HEK293 (cell line): Measurements from ENCODE around the gene GAL3ST3.
"Not testable (repeated sequence)": the region's sequence is repeated elsewhere in the genome, so short reads cannot be mapped to it uniquely, and the experiment has no call there.

Experiments
- CTCF ChIA-PET: fragments of 350-600 bp; formaldehyde crosslinking; extraction: SDS; loops from one replicate; lab custom pipeline; 2021; ENCODE audit warnings: antibody characterized with exemption; lab: Yijun Ruan, JAX
- POLR2A ChIA-PET: fragments of 300-600 bp; formaldehyde crosslinking; extraction: SDS; loops from one replicate; lab custom pipeline; 2020; ENCODE audit warnings: antibody characterized with exemption, inconsistent platforms; lab: Yijun Ruan, JAX
- H3K27ac ChIP-seq: fragments of 200-500 bp; sonication (Bioruptor generic); 2 replicates; pipeline ENCODE4 v1.5.1; 2014; ENCODE audit warnings: low read depth, low read length, control low read depth, inconsistent platforms; ENCODE audit errors: extremely low read depth
- H3K36me3 ChIP-seq, 2 experiments: fragments of 200-500 bp in 1 of 2; sonication (Bioruptor generic) in 1 of 2; 1 replicate in 1 of 2; 2 replicates in 1 of 2; pipeline ENCODE4 v1.5.1; 2014 to 2017; ENCODE audit warnings: inconsistent platforms in 2 of 2, low read length in 2 of 2; ENCODE audit not compliant: control insufficient read depth in 2 of 2, insufficient read depth in 1 of 2
- H3K4me1 ChIP-seq: fragments of 200-500 bp; sonication (Bioruptor generic); 2 replicates; pipeline ENCODE4 v1.5.1; 2014; ENCODE audit warnings: mild to moderate bottlenecking, low read length, inconsistent platforms; ENCODE audit not compliant: control insufficient read depth, insufficient read depth
- H3K4me3 ChIP-seq: 2 replicates; pipeline ENCODE4 v1.5.1; 2011; ENCODE audit warnings: low read depth, mild to moderate bottlenecking, control low read depth, low read length, moderate library complexity
- H3K9me3 ChIP-seq: fragments of 200-500 bp; sonication (Bioruptor generic); 2 replicates; pipeline ENCODE4 v1.5.1; 2014; ENCODE audit warnings: low read depth, low read length, inconsistent platforms; ENCODE audit not compliant: control insufficient read depth, insufficient read depth
- BCL11A ChIP-seq: fragments of 450-650 bp; formaldehyde crosslinking; IDR thresholded peaks from 2 replicates; pipeline ENCODE4 v1.5.1; 2016; ENCODE audit warnings: low read depth, missing biosample characterization, missing genetic modification characterization
- EGR2 ChIP-seq: fragments of 450-650 bp; formaldehyde crosslinking; IDR thresholded peaks from 2 replicates; pipeline ENCODE4 v1.5.1; 2016; ENCODE audit warnings: low read depth, missing biosample characterization, missing genetic modification characterization
- HOXD13 ChIP-seq: sonication (generic); formaldehyde crosslinking; IDR thresholded peaks from 2 replicates; pipeline ENCODE4 v1.8.0; 2022; ENCODE audit warnings: missing genetic modification reagents, borderline replicate concordance
- RBAK ChIP-seq: fragments of 450-650 bp; formaldehyde crosslinking; IDR thresholded peaks from 2 replicates; pipeline ENCODE4 v1.5.1; 2016; ENCODE audit warnings: missing biosample characterization, missing genetic modification characterization
- TCF7L2 ChIP-seq: IDR thresholded peaks from 2 replicates; pipeline ENCODE4 v1.6.1; 2011; ENCODE audit warnings: low read depth, mild to moderate bottlenecking, inconsistent platforms, low read length, moderate library complexity, borderline replicate concordance
- ZFHX2 ChIP-seq: fragments of 450-650 bp; formaldehyde crosslinking; conservative IDR thresholded peaks from 2 replicates; pipeline ENCODE4 v1.5.1; 2016; ENCODE audit warnings: missing biosample characterization, missing genetic modification characterization
- ZNF132 ChIP-seq: fragments of 450-650 bp; formaldehyde crosslinking; IDR thresholded peaks from 2 replicates; pipeline ENCODE4 v1.5.1; 2017; ENCODE audit warnings: missing biosample characterization, missing genetic modification characterization, borderline replicate concordance
- ZNF184 ChIP-seq: fragments of 450-650 bp; IDR thresholded peaks from 2 replicates; pipeline ENCODE4 v1.5.1; 2018; ENCODE audit warnings: missing biosample characterization, mild to moderate bottlenecking, missing genetic modification characterization
- ZNF214 ChIP-seq: fragments of 450-650 bp; formaldehyde crosslinking; IDR thresholded peaks from 2 replicates; pipeline ENCODE4 v1.5.1; 2017; ENCODE audit warnings: missing biosample characterization, mild to moderate bottlenecking, missing genetic modification characterization, borderline replicate concordance
- ZNF221 ChIP-seq: fragments of 450-650 bp; formaldehyde crosslinking; IDR thresholded peaks from 2 replicates; pipeline ENCODE4 v1.5.1; 2017; ENCODE audit warnings: missing biosample characterization, missing genetic modification characterization, borderline replicate concordance
- ZNF341 ChIP-seq: fragments of 450-650 bp; formaldehyde crosslinking; IDR thresholded peaks from 2 replicates; pipeline ENCODE4; 2016; ENCODE audit warnings: low read depth, missing biosample characterization, missing genetic modification characterization
- ZNF558 ChIP-seq: fragments of 450-650 bp; formaldehyde crosslinking; IDR thresholded peaks from 2 replicates; pipeline ENCODE4 v1.5.1; 2016; ENCODE audit warnings: missing biosample characterization, missing genetic modification characterization
- ZNF560 ChIP-seq: fragments of 450-650 bp; formaldehyde crosslinking; IDR thresholded peaks from 2 replicates; pipeline ENCODE4 v1.5.1; 2017; ENCODE audit warnings: missing biosample characterization, missing genetic modification characterization, borderline replicate concordance
- ZNF670 ChIP-seq: fragments of 450-650 bp; formaldehyde crosslinking; IDR thresholded peaks from 2 replicates; pipeline ENCODE4 v1.5.1; 2016; ENCODE audit warnings: missing biosample characterization, missing genetic modification characterization, low read depth
- ZSCAN16 ChIP-seq: fragments of 450-650 bp; formaldehyde crosslinking; IDR thresholded peaks from 2 replicates; pipeline ENCODE4 v1.5.1; 2016; ENCODE audit warnings: missing biosample characterization, missing genetic modification characterization
- TF ChIP-seq, protein P1 (sequence below): fragments of 450-650 bp; formaldehyde crosslinking; IDR thresholded peaks from 2 replicates; pipeline ENCODE4 v1.5.1; 2016; ENCODE audit warnings: missing biosample characterization, missing genetic modification characterization
- TF ChIP-seq, protein P2 (sequence below): fragments of 450-650 bp; formaldehyde crosslinking; IDR thresholded peaks from 2 replicates; pipeline ENCODE4 v1.5.1; 2016; ENCODE audit warnings: missing biosample characterization, missing genetic modification characterization

The GAL3ST3 gene

DNA sequence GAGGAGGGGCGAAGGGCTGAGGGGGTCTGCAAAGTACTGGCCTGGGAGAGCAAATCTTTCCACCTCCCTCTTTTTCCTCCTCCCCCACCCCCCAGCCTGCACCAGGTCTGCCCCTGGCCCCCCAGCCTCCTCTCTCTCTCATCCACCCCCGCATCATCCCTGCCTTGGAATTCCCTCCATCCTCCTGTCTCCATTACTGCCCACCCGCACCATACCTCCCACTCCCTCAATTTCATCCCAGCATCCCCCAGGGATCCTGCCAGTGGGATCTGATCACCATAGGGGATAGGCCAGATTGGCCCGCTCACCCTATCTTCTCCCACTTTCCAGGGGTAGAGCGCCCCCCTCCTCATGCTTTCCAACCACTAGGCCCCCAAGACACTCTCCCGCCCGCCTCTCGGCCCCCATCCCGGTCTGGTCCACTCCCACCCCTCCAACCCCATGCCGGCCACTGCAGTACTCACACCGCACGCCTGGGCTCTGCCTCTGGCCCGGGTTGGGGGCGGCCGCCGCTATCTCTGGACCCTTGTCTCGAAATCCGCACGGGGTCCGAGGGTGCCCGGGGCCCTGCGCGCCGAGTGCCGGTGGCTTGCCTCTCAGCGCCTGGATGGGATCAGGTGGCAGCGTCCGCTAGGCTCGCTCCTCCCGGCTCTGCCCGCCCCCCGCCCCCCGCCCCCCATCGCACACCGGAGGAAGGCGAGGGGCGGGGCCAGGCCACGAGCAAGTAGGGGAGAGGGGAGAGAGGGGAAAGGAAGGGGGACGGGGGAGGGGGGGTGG is at the start of gene GAL3ST3:
TSS of gene GAL3ST3 (minus strand) at position 615 of the 777 bp plus-strand sequence. CDS start 3,746 bp downstream, outside the sequence.
- H3K36me3 ChIP-seq = peaks cover 2 to 11% of the 10 kb centered on the region in 2 experiments; a peak in 2 of 3 replicates
- no peak within 1 kb of the TSS for H3K4me3 ChIP-seq
- POLR2A ChIA-PET = no interaction called here
- peaks cover 8% of the 10 kb centered on the region for H3K4me1 ChIP-seq
- no peaks in the 10 kb centered on the region for H3K9me3 ChIP-seq
- TF ChIP-seq ZNF221 (tag by site-specific recombination) (no peak), ZFHX2 (tag by site-specific recombination) (peak; percentile 87), EGR2 (tag by site-specific recombination) (peak; percentile 89)
- no peak within 1 kb of the TSS for H3K27ac ChIP-seq
- CTCF ChIA-PET = interaction anchor here (0.7 to 1.1 kb wide), 2 partner anchors 12 to 19 kb away, joined by 3 read pairs; no protein-coding TSS in a partner anchor

- H3K4me3 ChIP-seq, POLR2A ChIA-PET, H3K9me3 ChIP-seq, H3K36me3 ChIP-seq, CTCF ChIA-PET, H3K27ac ChIP-seq, H3K4me1 ChIP-seq: not testable (repeated sequence)
- peak; percentile 80; the same call in 1 of the 2 replicates for TF ChIP-seq ZNF184
Measured at GRCh38 chr11:66092125-66092524, 43.2 kb upstream of the GAL3ST3 start.

DNA sequence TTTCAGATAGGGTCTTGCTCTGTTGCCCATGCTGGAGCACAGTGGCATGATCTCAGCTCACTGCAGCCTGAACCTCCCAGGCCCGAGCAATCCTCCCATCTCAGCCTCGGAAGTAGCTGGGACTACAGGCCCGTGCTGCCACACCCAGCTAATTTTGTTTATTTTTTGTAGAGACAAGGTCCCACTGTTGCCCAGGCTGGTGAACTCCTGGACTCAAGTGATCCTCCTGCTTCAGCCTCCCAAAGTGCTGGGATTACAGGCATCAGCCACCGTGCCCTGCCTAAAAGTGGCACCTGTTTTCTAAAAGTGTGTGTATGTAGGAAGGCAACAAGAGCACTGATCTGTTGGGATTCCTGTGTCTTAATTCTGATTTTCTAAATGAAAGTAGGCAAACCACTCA is 41.3 kb upstream of the GAL3ST3 start:
- CTCF ChIA-PET = no interaction called here
- Histone ChIP-seq H3K36me3 (no peaks in the 10 kb centered on the region), H3K27ac (no peak overlapping the region), H3K4me3 (no peak overlapping the region), H3K9me3 (no peaks in the 10 kb centered on the region)
- POLR2A ChIA-PET = interaction anchor here (0.6 kb wide), 2 partner anchors 17 to 29 kb away, joined by 3 read pairs; no protein-coding TSS in a partner anchor
- TF ChIP-seq RBAK = no peak
- no peak for TF ChIP-seq ZNF670 (tag by site-specific recombination)
- TF ChIP-seq ZNF558 (tag by site-specific recombination) = no peak
- TF ChIP-seq ZNF560 = no peak
- no peak for TF ChIP-seq BCL11A
- no peak for TF ChIP-seq ZNF132 (tag by site-specific recombination)
- TF ChIP-seq ZNF341 (tag by site-specific recombination) = no peak
- TF ChIP-seq TCF7L2 = no peak
- TF ChIP-seq, protein P1, sequence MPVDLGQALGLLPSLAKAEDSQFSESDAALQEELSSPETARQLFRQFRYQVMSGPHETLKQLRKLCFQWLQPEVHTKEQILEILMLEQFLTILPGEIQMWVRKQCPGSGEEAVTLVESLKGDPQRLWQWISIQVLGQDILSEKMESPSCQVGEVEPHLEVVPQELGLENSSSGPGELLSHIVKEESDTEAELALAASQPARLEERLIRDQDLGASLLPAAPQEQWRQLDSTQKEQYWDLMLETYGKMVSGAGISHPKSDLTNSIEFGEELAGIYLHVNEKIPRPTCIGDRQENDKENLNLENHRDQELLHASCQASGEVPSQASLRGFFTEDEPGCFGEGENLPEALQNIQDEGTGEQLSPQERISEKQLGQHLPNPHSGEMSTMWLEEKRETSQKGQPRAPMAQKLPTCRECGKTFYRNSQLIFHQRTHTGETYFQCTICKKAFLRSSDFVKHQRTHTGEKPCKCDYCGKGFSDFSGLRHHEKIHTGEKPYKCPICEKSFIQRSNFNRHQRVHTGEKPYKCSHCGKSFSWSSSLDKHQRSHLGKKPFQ = no peak
- TF ChIP-seq, protein P2, sequence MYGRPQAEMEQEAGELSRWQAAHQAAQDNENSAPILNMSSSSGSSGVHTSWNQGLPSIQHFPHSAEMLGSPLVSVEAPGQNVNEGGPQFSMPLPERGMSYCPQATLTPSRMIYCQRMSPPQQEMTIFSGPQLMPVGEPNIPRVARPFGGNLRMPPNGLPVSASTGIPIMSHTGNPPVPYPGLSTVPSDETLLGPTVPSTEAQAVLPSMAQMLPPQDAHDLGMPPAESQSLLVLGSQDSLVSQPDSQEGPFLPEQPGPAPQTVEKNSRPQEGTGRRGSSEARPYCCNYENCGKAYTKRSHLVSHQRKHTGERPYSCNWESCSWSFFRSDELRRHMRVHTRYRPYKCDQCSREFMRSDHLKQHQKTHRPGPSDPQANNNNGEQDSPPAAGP = no peak
- TF ChIP-seq HOXD13 (CRISPR knock-in tag) = no peak
- TF ChIP-seq ZSCAN16 (tag by site-specific recombination) = no peak
- no peak for TF ChIP-seq ZNF214 (tag by site-specific recombination)
- TF ChIP-seq, all 188 proteins: peak for 0
- 0 out of 2 replicates have a peak, but pooled peaks cover 4% of the 10 kb centered on the region for H3K4me1 ChIP-seq
